ENCODE measurements around the gene RTEL1.
"Not testable (repeated sequence)": the region's sequence is repeated elsewhere in the genome, so short reads cannot be mapped to it uniquely, and the experiment has no call there.

Gene RTEL1, protein sequence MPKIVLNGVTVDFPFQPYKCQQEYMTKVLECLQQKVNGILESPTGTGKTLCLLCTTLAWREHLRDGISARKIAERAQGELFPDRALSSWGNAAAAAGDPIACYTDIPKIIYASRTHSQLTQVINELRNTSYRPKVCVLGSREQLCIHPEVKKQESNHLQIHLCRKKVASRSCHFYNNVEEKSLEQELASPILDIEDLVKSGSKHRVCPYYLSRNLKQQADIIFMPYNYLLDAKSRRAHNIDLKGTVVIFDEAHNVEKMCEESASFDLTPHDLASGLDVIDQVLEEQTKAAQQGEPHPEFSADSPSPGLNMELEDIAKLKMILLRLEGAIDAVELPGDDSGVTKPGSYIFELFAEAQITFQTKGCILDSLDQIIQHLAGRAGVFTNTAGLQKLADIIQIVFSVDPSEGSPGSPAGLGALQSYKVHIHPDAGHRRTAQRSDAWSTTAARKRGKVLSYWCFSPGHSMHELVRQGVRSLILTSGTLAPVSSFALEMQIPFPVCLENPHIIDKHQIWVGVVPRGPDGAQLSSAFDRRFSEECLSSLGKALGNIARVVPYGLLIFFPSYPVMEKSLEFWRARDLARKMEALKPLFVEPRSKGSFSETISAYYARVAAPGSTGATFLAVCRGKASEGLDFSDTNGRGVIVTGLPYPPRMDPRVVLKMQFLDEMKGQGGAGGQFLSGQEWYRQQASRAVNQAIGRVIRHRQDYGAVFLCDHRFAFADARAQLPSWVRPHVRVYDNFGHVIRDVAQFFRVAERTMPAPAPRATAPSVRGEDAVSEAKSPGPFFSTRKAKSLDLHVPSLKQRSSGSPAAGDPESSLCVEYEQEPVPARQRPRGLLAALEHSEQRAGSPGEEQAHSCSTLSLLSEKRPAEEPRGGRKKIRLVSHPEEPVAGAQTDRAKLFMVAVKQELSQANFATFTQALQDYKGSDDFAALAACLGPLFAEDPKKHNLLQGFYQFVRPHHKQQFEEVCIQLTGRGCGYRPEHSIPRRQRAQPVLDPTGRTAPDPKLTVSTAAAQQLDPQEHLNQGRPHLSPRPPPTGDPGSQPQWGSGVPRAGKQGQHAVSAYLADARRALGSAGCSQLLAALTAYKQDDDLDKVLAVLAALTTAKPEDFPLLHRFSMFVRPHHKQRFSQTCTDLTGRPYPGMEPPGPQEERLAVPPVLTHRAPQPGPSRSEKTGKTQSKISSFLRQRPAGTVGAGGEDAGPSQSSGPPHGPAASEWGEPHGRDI (N-terminal part only)

DNA sequence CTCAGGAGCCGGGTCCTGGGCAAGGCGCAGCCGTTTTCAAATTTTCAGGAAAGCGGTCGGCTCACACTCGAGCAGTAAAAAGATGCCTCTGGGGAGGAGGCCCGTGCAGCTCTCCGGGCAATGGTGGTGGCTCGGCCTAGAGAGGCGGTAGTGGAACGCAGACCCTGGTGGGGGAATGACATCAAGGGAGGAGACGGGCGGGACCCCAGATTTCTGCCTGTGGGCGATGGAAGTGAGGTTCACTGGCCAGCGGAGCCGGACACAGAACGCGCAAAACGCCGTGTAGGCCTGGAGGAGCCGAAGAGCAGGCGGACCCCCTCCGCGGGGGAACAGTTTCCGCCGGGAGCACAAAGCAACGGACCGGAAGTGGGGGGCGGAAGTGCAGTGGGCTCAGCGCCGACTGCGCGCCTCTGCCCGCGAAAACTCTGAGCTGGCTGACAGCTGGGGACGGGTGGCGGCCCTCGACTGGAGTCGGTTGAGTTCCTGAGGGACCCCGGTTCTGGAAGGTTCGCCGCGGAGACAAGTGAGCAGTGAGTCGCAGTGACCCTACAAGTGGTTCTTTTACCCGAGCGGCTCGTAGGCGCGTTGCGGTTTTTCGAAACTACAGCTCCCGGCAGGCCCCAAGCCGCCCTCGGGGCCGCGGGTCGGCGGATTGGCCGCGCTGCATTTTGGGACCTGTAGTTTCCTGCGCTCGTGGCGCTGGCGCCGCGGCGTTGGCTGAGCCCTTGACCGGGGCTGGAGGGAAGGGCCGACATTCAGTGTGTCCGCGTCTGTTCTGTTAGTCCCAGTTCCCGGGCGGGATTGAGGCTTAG, at the start of gene RTEL1:
Gene RTEL1 (plus strand): TSS at position 376 of the 812 bp plus-strand sequence. CDS start 1,091 bp downstream, outside the sequence.
- DNase-seq, result peak; percentile 86

DNA sequence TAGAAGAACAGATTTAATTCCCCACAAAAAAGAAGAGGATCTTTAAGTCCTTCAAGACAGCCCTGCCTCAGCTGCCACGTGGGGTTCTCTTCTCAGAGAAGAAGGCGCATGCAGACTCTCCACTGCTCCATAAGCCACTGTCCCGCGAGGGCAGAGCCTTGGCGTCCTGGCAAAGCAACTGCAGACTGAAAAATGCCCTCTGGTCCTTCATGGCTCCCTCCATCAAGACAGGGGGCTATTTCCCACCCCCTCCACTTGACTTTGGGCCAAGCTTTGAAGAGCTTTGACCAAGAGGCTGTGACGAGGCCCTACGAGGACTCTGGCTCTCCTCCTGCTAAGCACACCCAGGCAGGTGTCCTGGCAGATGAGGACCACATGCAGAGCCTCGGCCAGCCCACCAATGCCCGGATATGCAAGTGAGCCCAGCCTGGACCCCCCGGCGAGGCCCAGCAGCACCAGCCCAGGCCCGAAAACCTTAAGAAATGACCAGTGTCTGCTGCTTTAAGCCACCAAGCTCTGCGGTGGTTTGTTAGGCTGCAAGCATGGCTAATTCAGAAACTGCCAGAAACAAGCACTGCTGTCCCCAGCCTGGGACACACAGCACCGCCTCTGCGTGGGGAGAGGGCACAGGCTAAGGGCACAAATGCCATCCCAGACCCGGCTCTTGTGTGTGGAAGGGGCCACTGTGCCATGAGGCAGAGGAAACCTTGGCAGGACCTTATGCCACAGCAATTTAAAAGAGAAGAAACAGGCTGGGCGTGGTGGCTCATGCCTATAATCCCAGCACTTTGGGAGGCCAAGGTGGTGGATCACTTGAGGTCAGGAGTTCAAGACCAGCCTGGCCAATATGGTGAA, 47.3 kb upstream of the RTEL1 start:
- no peak for DNase-seq

DNA sequence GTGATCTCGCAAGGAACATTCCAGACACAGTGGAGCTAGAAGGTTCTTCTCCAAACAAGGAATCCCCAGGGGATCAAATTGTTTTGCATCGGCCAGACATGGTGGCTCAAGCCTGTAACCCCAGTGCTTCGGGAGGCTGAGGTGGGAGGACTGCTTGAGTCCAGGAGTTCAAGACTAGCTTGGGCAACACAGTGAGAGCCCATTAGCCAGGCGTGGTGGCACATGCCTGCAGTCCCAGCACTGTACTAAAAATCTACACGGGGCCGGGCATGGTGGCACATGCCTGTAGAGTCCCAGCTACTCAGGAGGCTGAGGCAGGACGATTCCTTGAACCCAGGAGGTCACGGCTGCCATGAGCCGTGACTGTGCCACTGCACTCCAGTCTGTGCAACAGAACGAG, 46.5 kb upstream of the RTEL1 start:
- DNase-seq, result no peak

DNA sequence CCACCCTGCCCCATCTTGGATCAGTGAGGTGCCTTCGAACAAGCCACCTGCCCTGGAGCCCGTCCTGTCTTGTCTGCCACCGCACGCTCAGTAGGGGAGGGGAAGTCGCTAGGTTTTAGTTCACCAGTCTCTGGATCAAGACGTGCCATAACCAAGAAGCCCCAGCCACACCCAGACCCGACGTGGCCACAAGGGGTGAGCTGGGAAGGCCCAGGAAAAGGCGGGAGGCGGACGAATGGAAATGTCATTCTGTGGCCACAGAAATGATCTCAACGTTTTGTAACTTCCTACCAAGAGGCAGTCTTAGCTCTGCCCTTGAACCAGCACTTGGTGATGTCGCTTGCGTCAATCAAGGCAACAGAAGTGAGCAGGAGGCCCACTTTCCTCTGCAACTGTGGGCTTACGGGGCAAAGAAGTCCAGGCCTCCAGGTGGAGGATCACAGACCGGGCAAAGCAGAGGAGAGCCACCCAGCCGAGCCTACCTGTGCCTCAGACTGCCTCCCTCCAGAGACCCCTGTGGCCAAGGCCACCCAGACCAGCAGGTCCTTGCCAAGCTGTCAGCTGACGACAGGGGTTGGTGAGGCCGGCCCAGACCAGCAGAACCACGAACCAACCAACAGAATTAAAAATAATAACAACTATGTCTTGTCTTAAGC, 45.7 kb upstream of the RTEL1 start:
- no peak for DNase-seq

DNA sequence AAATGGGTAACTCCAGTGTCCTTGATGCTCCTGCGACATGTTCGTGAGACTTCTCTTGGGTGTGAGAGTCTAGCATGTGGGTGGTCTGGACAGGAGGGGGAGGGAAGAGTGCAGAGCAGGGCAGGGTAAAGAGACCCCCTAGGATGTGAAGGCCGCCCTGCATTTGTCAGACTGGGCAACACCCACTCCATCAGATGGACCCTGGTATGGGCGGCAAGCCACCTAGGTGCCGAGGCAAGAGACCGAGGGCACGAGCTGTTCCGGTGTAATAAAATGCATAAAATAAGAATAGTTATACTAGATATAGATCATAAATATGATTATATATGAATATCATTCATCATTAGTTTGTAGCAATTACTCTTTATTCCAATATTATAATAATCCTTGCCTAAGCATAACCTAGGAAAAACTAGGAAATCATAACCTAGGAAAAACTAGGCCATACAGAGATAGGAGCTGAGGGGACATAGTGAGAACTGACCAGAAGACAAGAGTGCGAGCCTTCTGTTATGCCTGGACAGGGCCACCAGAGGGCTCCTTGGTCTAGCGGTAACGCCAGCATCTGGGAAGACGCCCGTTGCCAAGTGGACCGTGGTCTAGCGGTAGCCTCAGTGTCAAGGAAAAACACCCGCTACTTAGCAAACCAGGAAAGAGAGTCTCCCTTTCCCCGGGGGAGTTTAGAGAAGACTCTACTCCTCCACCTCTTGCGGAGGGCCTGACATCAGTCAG, 44.1 kb upstream of the RTEL1 start:
- DNase-seq, result not testable (repeated sequence)

DNA sequence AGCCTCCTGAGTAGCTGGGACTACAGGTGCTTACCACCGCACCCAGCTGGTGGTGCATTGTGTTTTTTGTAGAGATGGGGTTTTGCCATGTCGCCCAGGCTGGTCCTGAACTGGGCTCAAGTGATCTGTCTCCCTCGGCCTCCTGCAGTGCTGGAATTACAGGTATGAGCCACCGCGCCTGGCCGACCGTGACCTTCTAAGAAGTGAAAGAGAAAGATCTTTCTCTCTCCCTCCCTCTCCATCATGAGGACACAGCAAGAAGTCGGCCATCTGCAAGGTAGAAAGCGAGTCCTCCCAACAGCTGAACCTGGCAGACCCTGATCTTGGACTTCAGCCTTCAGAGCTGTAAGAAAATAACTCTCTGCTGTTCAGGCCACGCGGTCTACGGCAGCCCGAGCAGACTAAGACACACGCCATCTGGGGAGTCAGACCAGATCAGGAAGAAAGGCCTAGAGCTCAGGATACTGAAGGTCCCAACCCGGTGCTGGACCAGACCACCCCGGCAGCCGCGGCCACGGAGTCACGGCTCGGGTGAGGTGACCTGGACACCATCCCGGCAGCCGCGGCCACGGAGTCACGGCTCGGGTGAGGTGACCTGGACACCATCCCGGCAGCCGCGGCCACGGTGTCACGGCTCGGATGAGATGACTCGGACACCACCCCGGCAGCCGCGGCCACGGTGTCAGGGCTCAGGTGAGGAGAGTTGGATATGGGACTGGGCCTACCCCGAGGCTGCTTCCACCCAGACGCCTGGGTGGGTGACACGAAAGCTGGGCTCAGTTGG, 40.8 kb upstream of the RTEL1 start:
- DNase-seq, result no peak

DNA sequence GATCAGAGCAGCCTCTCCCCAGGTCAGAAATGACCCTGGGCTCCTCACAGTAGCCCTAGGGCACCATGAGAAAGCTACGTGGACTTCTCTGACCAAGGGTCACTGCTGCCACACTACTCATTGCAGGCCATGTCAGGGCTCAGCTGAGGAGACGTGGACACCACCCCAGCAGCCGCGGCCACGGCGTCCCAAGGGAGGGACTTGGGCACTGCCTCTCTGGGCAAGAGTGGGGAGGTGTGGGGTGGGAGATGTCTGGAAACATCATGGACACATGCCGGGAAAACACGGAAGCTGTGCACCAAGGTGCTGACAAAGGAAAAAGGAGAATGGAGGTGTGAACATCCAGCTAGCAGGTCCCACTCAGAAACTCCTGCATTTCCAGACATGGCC, 40.2 kb upstream of the RTEL1 start:
- DNase-seq, result no peak

DNA sequence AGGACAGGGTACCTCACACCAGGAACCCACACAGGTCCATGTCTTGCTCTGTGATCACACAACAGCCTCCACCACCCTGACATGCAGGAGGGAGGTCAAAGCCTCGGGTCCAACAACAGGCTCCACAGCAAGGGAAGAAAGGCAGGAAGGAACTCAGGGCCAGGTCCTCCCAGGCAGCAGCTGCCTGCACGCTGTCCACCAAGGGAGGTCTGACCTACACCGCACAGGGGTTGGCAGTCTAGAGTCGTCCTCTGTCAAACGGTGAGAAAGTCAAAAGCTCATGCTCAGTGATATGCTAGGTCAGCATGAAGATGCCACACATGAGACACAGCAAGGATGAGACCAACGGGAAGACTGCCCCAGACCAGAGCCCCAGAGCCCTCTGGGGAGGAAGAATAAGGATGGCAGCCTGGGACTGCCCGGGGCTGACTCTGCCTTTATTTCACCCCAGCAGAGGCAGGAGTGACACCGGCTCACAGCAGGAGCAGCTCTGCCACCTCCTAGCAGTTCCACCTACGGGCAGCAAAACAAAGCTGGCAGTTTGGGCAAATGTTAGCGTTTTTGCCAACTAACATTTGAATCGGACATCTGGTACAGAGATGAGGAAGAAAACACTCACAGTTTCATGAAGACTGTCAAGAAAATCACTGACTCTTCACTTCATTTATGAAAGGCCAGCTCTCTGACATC, 39.7 kb upstream of the RTEL1 start:
- DNase-seq, result no peak

DNA sequence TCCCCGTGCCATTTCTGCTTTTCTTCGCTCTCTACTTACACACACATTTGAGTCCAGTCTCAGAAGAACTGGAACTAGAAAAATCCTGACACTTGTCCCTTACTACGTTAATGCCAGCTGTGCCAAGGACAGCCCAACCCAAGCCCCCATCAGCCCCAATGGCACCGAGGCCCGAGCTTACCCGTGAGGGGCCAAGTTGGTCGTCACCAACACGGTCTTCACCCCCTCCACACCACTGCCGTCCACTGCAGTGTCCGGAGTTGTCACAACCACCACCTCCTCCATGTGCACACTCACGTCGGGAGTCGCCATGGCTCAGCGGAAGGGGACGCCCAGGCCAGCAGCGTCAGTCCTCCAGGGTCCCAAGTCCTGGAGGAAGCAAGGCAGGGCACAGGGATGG, 39.0 kb upstream of the RTEL1 start:
- DNase-seq, result no peak

DNA sequence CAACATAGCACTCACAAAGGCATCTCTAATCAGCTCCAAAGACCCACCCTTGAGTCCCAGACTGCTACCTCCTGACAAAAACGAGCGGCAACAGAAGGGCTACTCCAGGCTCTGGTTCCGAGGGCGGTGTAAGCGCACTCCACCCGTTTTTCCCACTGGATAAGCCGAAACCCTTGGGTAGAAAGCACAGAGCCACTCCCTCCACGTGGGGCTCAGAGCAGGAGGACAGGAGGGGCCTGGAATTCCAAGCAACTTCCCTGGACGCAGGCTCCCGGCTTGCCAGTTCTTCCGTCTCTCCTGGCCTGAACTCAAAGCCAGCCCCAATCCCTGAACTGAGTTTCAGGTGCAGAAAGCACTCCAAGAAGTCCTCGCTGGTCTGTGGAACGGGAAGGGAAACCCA, 38.6 kb upstream of the RTEL1 start:
- no peak for DNase-seq

DNA sequence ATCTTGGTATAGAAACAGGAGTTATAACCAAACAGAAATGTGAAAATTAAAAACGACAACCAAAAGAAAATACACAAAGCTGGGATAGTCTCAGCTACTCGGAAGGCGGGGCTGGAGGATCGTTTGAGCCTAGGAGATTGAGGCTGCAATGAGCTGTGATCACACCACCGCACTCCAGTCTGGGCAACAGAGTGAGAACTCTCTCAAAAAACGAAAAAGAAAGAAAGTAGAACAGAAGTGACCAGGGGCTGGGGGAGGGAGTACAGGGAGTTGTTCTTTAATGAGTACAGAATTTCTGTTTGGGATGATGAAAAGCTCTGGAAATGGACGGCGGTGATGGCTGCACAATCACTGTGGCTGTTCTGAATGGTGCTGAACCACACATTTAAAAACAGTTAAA, 37.1 kb upstream of the RTEL1 start:
- no peak for DNase-seq

DNA sequence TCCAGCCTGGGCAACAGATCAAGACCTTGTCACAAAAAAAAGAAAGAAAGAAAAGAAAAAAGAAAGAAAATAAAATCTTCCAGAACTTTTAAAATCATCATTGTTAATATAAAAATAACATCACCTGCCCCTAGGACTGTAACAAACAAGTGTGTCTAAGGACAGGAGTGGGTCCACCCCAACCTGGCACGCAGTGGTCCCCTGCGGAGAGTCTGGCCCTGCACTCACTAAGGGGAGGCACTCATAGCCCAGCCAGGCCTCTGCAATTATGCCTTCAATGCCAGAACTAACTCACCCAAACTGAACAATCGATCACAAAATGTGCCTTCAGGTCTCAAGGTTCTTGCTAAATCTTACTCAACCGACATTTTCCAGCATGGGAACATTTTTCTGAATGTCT, 36.0 kb upstream of the RTEL1 start:
- no peak for DNase-seq

DNA sequence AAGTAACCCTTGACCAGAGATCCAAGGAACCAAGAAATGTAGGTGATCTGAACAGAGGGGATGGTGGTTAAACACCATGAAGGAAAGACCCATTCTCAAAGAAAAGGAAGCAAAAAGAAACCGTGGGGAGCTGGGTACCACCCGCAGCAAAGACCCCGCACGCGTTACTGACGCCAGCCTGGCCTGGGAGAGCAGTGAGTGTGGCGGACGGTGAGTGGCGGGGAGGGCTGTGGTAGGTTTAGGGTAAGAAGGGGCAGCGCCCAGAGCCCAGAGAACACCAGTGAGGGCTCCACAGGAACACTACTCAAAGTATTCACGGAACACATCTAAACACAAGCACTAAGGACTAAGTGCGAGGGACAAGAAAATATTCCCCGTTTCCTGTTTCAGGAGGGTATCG, 35.4 kb upstream of the RTEL1 start:
- no peak for DNase-seq

DNA sequence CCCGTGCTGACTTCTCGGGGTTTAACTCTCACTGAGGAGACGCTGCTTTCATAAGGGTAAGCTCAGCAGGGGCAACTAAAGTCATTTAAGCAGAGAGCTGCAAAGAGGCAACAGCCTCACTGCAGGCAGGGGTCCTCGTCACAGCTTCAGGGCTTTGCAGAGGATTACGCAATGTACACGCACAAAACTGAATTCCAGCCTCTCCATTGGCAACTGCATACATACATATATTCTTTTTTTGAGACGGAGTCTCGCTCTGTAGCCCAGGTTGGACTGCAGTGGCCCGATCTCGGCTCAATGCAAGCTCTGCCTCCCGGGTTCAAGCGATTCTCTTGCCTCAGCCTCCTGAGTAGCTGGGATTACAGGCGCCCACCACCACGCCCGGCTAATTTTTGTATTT, 33.6 kb upstream of the RTEL1 start:
- DNase-seq, result no peak

DNA sequence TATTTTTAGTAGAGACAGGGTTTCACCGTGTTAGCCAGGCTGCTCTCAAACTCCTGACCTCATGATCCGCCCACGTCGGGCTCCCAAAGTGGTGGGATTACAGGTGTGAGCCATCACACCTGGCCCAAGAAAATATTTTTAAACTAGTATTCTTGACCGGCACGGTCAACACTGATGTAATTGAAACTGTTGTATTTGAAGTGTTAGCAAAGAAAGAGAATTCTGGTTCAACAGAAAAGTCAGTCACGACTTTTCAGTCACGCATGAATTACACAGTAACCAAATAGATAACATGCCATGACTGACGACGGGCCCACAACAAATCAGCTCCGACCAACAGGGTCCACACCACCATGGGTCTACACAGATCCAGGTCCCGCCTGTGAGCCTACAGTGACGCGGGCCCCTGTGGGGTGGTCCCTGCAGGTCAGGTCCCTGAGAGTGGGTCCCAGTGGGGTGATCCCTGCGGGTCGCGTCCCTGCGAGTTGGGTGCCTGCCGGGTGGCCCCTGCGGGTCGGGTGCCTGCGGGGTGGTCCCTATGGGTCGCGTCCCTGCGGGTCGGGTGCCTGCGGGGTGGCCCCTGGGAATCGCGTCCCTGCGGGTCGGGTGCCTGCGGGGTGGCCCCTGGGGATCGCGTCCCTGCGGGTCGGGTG, 32.2 kb upstream of the RTEL1 start:
- DNase-seq, result peak; percentile 33

DNA sequence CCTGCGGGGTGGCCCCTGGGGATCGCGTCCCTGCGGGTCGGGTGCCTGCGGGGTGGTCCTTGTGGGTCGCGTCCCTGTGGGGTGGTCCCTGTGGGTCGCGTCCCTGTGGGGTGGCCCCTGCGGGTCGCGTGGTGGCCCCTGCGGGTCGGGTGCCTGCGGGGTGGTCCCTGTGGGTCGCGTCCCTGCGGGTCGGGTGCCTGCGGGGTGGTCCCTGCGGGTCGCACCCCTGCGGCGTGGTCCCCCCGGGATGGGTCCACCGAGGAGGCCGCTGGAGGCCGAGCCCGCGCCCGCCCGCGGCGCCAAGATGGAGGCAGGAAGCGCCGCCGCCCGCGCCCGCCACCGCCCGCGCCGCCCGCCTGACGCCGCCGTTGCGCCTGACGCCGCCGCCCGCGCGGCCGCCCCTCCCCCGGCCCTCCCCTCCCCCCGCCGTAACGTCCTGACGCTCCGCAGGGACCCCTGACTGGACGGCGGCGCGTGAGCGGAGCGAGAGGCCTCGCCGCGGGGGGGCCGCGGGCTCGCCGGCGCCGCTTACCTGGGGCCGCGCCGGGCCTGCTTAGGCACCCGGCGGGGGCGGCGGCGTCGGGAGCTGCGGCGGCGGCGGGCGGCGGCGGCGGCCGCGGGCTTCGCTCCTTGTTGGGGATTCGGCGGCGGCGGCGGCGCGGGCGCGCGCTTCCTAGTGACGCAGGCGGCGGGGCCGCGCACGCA, 31.5 kb upstream of the RTEL1 start, which contains the start of gene GMEB2:
Gene GMEB2 (minus strand): TSS at position 678 of the 705 bp plus-strand sequence. CDS start 7,704 bp downstream, outside the sequence.
- DNase-seq, result no peak

DNA sequence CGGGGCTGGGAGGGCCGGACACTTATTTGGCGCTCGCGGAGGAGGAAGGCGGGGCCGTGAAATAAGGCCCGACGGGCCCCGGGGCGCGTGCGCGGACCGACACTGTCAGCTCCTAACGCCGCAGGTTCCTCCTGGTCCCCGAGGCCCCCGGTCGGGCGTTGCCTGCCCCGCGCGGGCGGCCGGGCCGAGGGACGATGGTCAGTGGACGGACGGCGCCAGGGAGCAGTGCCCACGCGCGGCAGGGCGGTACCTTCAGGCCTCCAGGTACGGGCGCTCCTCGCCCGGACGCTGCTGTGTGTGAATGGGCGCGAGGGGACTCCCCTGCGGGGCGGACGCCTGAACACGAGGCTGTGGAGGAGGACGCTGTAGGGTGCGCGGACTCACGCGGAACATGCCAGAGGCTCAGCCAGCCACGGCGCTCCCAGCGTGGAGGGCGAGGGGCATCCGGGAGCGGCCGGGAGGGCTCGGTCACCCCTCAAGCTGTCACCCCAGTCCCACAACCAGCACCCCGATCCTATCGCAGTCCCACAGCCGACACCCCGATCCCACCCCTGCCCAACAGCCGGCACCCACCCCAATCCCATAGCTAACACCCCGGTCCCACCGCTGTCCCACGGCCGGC, 30.9 kb upstream of the RTEL1 start:
- peak; percentile 94 for DNase-seq
